H1 (cell line): ENCODE data around the gene ABLIM1. TPM values are rescaled to one million over a fixed set of nuclear protein-coding genes. Genes with fewer than 3 reads are reported as not detected.

Experiments used
- CBX8 ChIP-seq: fragments of 300-800, 300-1000 bp; sonication (generic); IDR thresholded peaks from 2 replicates; pipeline ENCODE4 v1.7.1; 2016; ENCODE audit warnings: low read depth, low read length, borderline replicate concordance
- FOSL1 ChIP-seq: IDR thresholded peaks from 2 replicates; pipeline ENCODE4 v1.6.1; 2011; ENCODE audit warnings: mild to moderate bottlenecking, low read depth, low read length, moderate library complexity; ENCODE audit not compliant: insufficient read depth
- polyA plus RNA-seq, 7 experiments: library from polyadenylated mRNA; depleted of rRNA in 3 of 7; stranded (reverse) in 5 of 7; unstranded in 2 of 7; fragments of >200 nt in 5 of 7; fragments of 200-250 nt in 2 of 7; gene quantifications; 1 replicate in 5 of 7; 2 replicates in 1 of 7; 4 replicates in 1 of 7; pipeline versions ENCODE4 v1.2.1 to v1.2.3, GENCODE V29; 2011 to 2013; ENCODE audit warnings: missing spikeins in 2 of 7, mixed read lengths in 2 of 7
- small RNA-seq: library from polyadenylated mRNA; stranded (forward); fragments of <200 nt; extraction: miRNeasy Mini kit (QIAGEN cat#:217004); gene quantifications from one replicate; pipeline ENCODE3, GENCODE V24; 2013; ENCODE audit not compliant: insufficient read depth
- total RNA-seq: library from RNA; stranded (reverse); fragmentation: NEBNext Ultra II Directional; extraction: Animal tissue kit (Norgen Biotek cat#: 25700); gene quantifications from 2 replicates; pipeline ENCODE4 v1.2.1, GENCODE V29; 2021

ABLIM1 gene
- total and polyA plus RNA-seq, 2 of the 8 experiments (the other 6 are each of a cell fraction or from before 2014, with no cell fraction given), result 51.2 to 51.7 TPM

- no peak for TF ChIP-seq CBX8
- no peak for TF ChIP-seq FOSL1
These were observed 273.9 kb downstream of the ABLIM1 start (continued) for GRCh38 chr10:114384181-114384580.

Small RNA genes lying within 50 kb of the gene (small RNA-seq; reads per million reads assigned to genes)
- not detected for gene RN7SL384P

Other genes starting within 250 kb of the ABLIM1 start
- gene FHIP2A, start 163.5 kb upstream of the ABLIM1 start, total RNA-seq, result 14.0 and 15.0 TPM in 2 replicates
- gene FHIP2A, start 163.5 kb upstream of the ABLIM1 start, polyA plus RNA-seq (2011; rRNA removed), result 3.5 and 4.5 TPM in 2 replicates